DMS79 (cell line): ENCODE results near the gene HAUS7.
"Not testable (repeated sequence)": the region's sequence is repeated elsewhere in the genome, so short reads cannot be mapped to it uniquely, and the experiment has no call there.

Experiments used
- DNase-seq: peaks from one replicate; lab custom pipeline; 2025; lab: John Stamatoyannopoulos, UW

The HAUS7 gene

GRCh38 chrX:153408221-153408721 lies 62.1 kb downstream of the HAUS7 start:
- no peak for DNase-seq

GRCh38 chrX:153407736-153408135 lies 62.6 kb downstream of the HAUS7 start:
- no peak for DNase-seq

- DNase-seq, result no peak
Observed at GRCh38 chrX:153406903-153407302, 63.5 kb downstream of the HAUS7 start.

GRCh38 chrX:153406011-153406410 lies 64.4 kb downstream of the HAUS7 start:
- no peak for DNase-seq

GRCh38 chrX:153405426-153405825 lies 65.0 kb downstream of the HAUS7 start:
- DNase-seq, result no peak

GRCh38 chrX:153404333-153404732 lies 66.0 kb downstream of the HAUS7 start:
- DNase-seq, result not testable (repeated sequence)

- no peak for DNase-seq
Observed at GRCh38 chrX:153401133-153401764, 69.1 kb downstream of the HAUS7 start, which contains the start of gene PNMA6E. Gene PNMA6E, minus strand, starts transcription at chrX:153401350. Its CDS starts 2,501 bp downstream, at chrX:153398849.

GRCh38 chrX:153400146-153401132 lies 69.9 kb downstream of the HAUS7 start:
- DNase-seq, result no peak

GRCh38 chrX:153398275-153398960 lies 72.0 kb downstream of the HAUS7 start:
- DNase-seq, result no peak
